Endodermal cell (in vitro differentiated cells): ENCODE measurements around the gene PIK3R5. TPM values are rescaled to one million over a fixed set of nuclear protein-coding genes. Genes with fewer than 3 reads are reported as not detected.

ENCODE experiments used
- DNase-seq: peaks from one replicate; pipeline ENCODE4 v3.0.0-alpha.2; 2017
- H3K27ac ChIP-seq: 2 replicates; pipeline ENCODE4 v1.5.1; 2013; ENCODE audit warnings: mild to moderate bottlenecking, low read depth, low read length, moderate library complexity
- H3K27me3 ChIP-seq: 2 replicates; pipeline ENCODE4 v1.6.1; 2013; ENCODE audit warnings: mild to moderate bottlenecking, low read length, moderate library complexity; ENCODE audit not compliant: insufficient read depth, control insufficient read depth, poor library complexity, severe bottlenecking
- H3K36me3 ChIP-seq: 2 replicates; pipeline ENCODE4 v1.7.0; 2013; ENCODE audit warnings: mild to moderate bottlenecking, low read length, moderate library complexity; ENCODE audit not compliant: control insufficient read depth, insufficient read depth
- H3K4me1 ChIP-seq: one replicate; pipeline ENCODE4 v1.7.0; 2013; ENCODE audit warnings: low read length; ENCODE audit not compliant: control insufficient read depth, insufficient read depth
- H3K4me3 ChIP-seq: 2 replicates; pipeline ENCODE4 v1.5.1; 2013; ENCODE audit warnings: mild to moderate bottlenecking, low read length, moderate library complexity
- H3K9ac ChIP-seq: 2 replicates; pipeline ENCODE4 v1.6.1; 2013; ENCODE audit warnings: mild to moderate bottlenecking, low read length, moderate library complexity; ENCODE audit not compliant: poor library complexity, severe bottlenecking; ENCODE audit errors: extremely low read depth
- H3K9me3 ChIP-seq: 2 replicates; pipeline ENCODE4 v1.6.1; 2013; ENCODE audit warnings: mild to moderate bottlenecking, low read length, moderate library complexity; ENCODE audit not compliant: control insufficient read depth
- H3K27ac Mint-ChIP-seq: 2 replicates; pipeline ENCODE4 v1.8.0; 2020; ENCODE audit warnings: mixed read lengths
- H3K27me3 Mint-ChIP-seq: 2 replicates; pipeline ENCODE4 v1.8.0; 2021; ENCODE audit warnings: mild to moderate bottlenecking, mixed read lengths; ENCODE audit not compliant: insufficient read depth
- H3K36me3 Mint-ChIP-seq: 2 replicates; pipeline ENCODE4 v1.8.0; 2020; ENCODE audit warnings: low read depth, mixed read lengths
- H3K4me1 Mint-ChIP-seq: 2 replicates; pipeline ENCODE4 v1.8.0; 2020; ENCODE audit warnings: mixed read lengths
- H3K4me3 Mint-ChIP-seq: 2 replicates; pipeline ENCODE4 v1.8.0; 2020; ENCODE audit warnings: mild to moderate bottlenecking, moderate library complexity, mixed read lengths
- H3K9me3 Mint-ChIP-seq: 2 replicates; pipeline ENCODE4 v1.8.0; 2020; ENCODE audit warnings: mild to moderate bottlenecking, mixed read lengths
- WGBS, 2 experiments: methylation state at CpG; one replicate each; pipeline versions ENCODE4 v1.1.5 to v1.1.7; 2013; ENCODE audit warnings: missing lambda C conversion rate in 2 of 2, mixed read lengths in 1 of 2; ENCODE audit not compliant: insufficient coverage in 1 of 2, insufficient read length in 1 of 2; 5-methylcytosine and 5-hydroxymethylcytosine counted together
- total RNA-seq, 2 donors: library from RNA; stranded (reverse); fragmentation: NEBNext Ultra II Directional in 1 of 2; extraction: Animal tissue kit (Norgen Biotek cat#: 25700) in 1 of 2; gene quantifications; 2 replicates in 1 of 2; 3 replicates in 1 of 2; pipeline ENCODE4 v1.2.1, GENCODE V29; 2021
- TF ChIP-seq, protein P1 (sequence below): fragments of 200-600 bp; sonication (generic); conservative IDR thresholded peaks from 2 replicates; pipeline ENCODE4 v1.5.0; 2021; ENCODE audit warnings: antibody characterized with exemption, mild to moderate bottlenecking

PIK3R5 gene
- total RNA-seq, 2 donors from 2014 or later = 10.4 to 37.0 TPM

DNA sequence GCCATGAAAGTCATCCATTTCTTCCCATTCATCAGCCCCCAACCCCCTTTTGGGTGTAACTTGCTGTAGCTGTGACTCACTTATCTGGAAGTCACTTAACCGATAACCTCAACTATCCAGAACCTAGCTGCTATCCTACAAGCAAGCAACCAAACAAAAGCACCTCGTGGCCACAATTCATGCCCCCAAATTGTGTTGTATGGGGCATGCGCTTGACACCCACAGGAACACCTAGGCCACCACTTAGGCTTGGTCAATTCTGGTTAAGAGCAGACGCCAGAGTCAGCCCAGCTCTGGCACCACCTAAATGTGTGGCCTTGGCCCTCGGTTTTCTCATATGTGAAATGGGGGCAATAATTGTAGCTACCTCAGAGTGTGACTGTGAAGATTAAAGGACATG is 3.7 kb downstream of the PIK3R5 start:
- Mint-ChIP-seq H3K36me3 (peaks cover 2% of the 10 kb centered on the region), H3K4me1 (peaks cover 3% of the 10 kb centered on the region)
- 80 to 100% methylated on average over 3 to 5 of the region's 5 CpGs for WGBS, 2 experiments

DNA sequence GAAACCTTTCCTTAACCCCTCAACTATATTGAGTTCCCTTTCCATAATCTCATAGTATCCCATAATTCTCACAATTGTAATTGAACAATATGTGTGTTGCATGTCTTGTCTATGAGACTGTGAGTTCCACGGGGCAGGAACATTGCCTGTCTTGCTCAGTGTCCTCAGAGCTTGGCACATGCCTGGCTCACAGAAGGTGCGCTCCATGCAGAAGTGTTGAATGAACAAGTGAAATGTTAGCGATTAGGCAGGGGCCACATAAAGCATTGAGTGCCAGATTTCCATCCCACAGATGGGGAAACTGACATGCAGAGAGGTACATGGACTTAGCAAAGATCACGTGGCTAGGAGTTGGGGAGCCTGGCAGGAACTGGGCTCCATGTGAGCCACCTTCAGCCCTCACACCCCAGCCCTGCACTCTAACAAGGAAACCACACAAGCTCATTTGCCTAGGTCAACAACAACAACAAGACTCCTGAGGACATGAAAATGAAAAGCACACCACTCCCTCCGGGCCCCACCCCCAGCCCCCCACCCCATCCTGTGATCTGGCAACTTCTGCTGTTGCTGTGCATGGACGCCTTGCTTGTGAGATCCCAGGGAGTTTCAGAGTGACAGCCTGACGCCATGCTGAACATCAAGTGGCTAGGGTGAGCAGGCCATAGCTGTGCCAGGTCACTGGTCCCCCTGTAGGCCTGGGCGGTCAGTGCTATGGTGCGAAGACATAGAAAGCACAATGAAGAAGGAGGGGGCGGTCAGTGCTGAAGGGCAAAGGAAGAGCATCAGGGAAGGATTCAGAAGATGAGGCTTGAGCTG is 5.0 kb downstream of the PIK3R5 start:
- peak; percentile 65 for DNase-seq
- Histone ChIP-seq H3K9me3 (no peaks in the 10 kb centered on the region), H3K4me1 (no peaks in the 10 kb centered on the region), H3K9ac (no peak overlapping the region), H3K27me3 (peaks cover 21% of the 10 kb centered on the region), H3K4me3 (no peak overlapping the region), H3K27ac (no peak overlapping the region), H3K36me3 (no peaks in the 10 kb centered on the region)
- 84 to 96% methylated on average over 9 to 10 of the region's 10 CpGs for WGBS, 2 experiments
- Mint-ChIP-seq H3K27me3 (peaks cover 58% of the 10 kb centered on the region), H3K9me3 (no peaks in the 10 kb centered on the region), H3K4me3 (no peak overlapping the region), H3K36me3 (no peaks in the 10 kb centered on the region), H3K4me1 (peaks cover 3% of the 10 kb centered on the region), H3K27ac (no peak overlapping the region)
- TF ChIP-seq, protein P1, sequence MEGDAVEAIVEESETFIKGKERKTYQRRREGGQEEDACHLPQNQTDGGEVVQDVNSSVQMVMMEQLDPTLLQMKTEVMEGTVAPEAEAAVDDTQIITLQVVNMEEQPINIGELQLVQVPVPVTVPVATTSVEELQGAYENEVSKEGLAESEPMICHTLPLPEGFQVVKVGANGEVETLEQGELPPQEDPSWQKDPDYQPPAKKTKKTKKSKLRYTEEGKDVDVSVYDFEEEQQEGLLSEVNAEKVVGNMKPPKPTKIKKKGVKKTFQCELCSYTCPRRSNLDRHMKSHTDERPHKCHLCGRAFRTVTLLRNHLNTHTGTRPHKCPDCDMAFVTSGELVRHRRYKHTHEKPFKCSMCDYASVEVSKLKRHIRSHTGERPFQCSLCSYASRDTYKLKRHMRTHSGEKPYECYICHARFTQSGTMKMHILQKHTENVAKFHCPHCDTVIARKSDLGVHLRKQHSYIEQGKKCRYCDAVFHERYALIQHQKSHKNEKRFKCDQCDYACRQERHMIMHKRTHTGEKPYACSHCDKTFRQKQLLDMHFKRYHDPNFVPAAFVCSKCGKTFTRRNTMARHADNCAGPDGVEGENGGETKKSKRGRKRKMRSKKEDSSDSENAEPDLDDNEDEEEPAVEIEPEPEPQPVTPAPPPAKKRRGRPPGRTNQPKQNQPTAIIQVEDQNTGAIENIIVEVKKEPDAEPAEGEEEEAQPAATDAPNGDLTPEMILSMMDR = peak; percentile 49

More for the DNA sequence above, 3.7 kb downstream of the PIK3R5 start:
- no peak overlapping the region for H3K4me3 Mint-ChIP-seq
- no peaks in the 10 kb centered on the region for H3K9me3 ChIP-seq
- H3K36me3 ChIP-seq = no peaks in the 10 kb centered on the region
- peaks cover 3% of the 10 kb centered on the region for H3K9me3 Mint-ChIP-seq
- TF ChIP-seq, protein P1 = no peak
- H3K27me3 ChIP-seq = peaks cover 29% of the 10 kb centered on the region
- no peak for DNase-seq
- no peak overlapping the region for H3K9ac ChIP-seq
- H3K27me3 Mint-ChIP-seq = peaks cover 54% of the 10 kb centered on the region
- H3K4me3 ChIP-seq = no peak overlapping the region
- H3K4me1 ChIP-seq = no peaks in the 10 kb centered on the region
- no peak overlapping the region for H3K27ac Mint-ChIP-seq
- no peak overlapping the region for H3K27ac ChIP-seq

DNA sequence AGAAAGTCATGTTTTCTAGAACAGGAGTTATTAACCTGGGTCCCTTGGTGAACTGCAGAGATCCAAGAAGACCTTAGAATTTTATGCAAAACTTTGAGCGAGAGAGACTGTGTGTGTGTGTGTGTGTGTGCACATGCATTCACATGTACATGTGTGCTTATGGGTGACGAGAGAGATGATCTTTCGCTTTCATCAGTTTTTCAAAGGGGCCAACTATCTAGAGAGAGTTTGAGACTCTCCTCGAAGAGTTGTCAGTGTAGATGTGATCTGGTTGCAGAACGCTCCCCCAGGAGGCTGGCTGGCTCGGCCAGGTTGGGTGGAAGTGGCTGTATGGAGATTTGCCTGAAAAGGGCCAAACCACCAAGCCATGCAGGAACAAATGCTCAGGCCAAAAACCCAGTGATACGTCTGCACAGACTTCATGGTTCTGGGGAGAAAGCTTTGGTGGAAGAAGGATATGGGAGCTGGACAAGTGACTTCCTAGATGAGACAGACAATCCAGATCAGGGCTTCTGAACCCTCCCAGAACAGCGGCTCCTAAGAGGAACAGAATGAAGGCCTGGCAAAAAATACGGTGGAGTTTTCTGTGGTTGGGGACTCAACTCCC is 6.1 kb downstream of the PIK3R5 start:
- peaks cover 48% of the 10 kb centered on the region for H3K27me3 Mint-ChIP-seq
- H3K9me3 Mint-ChIP-seq = no peaks in the 10 kb centered on the region
- H3K9me3 ChIP-seq = no peaks in the 10 kb centered on the region
- no peak overlapping the region for H3K4me3 Mint-ChIP-seq
- peaks cover 11% of the 10 kb centered on the region for H3K27me3 ChIP-seq
- H3K9ac ChIP-seq = no peak overlapping the region
- no peak for DNase-seq
- H3K4me1 Mint-ChIP-seq = peaks cover 5% of the 10 kb centered on the region
- WGBS, 2 experiments = 88 to 96% methylated on average over 8 to 9 of the region's 9 CpGs
- H3K36me3 ChIP-seq = no peaks in the 10 kb centered on the region
- no peak overlapping the region for H3K27ac Mint-ChIP-seq
- no peak overlapping the region for H3K4me3 ChIP-seq
- H3K4me1 ChIP-seq = no peaks in the 10 kb centered on the region
- H3K27ac ChIP-seq = no peak overlapping the region
- TF ChIP-seq, protein P1 = no peak
- H3K36me3 Mint-ChIP-seq = no peaks in the 10 kb centered on the region
